Endothelial cell (in vitro differentiated cells): ENCODE measurements around the gene RCOR1. TPM values are rescaled to one million over a fixed set of nuclear protein-coding genes. Genes with fewer than 3 reads are reported as not detected.

ENCODE experiments used
- DNase-seq: peaks from one replicate; pipeline ENCODE4 v3.0.0; 2021; ENCODE audit warnings: low spot score
- H3K27ac Mint-ChIP-seq: one replicate; pipeline ENCODE4 v1.8.0; 2021; ENCODE audit warnings: mixed read lengths, inconsistent platforms; ENCODE audit not compliant: unreplicated experiment
- H3K27me3 Mint-ChIP-seq: one replicate; pipeline ENCODE4 v1.8.0; 2021; ENCODE audit warnings: mild to moderate bottlenecking, moderate library complexity, mixed read lengths, inconsistent platforms; ENCODE audit not compliant: unreplicated experiment
- H3K36me3 Mint-ChIP-seq: one replicate; pipeline ENCODE4 v1.8.0; 2021; ENCODE audit warnings: mild to moderate bottlenecking, low read depth, mixed read lengths, inconsistent platforms; ENCODE audit not compliant: unreplicated experiment
- H3K4me1 Mint-ChIP-seq: one replicate; pipeline ENCODE4 v1.8.0; 2021; ENCODE audit warnings: mild to moderate bottlenecking, mixed read lengths, inconsistent platforms; ENCODE audit not compliant: unreplicated experiment
- H3K4me3 Mint-ChIP-seq: one replicate; pipeline ENCODE4 v1.8.0; 2021; ENCODE audit warnings: mild to moderate bottlenecking, mixed read lengths, inconsistent platforms; ENCODE audit not compliant: unreplicated experiment
- H3K9me3 Mint-ChIP-seq: one replicate; pipeline ENCODE4 v1.8.0; 2021; ENCODE audit warnings: mixed read lengths, inconsistent platforms; ENCODE audit not compliant: unreplicated experiment
- CTCF ChIP-seq: fragments of 200-600 bp; sonication (generic); IDR thresholded peaks from one replicate; pipeline ENCODE4 v1.5.0; 2021; ENCODE audit warnings: antibody characterized with exemption; ENCODE audit not compliant: unreplicated experiment
- total RNA-seq: library from RNA; stranded (reverse); fragmentation: NEBNext Ultra II Directional; extraction: Animal tissue kit (Norgen Biotek cat#: 25700); gene quantifications from one replicate; pipeline ENCODE4 v1.2.1, GENCODE V29; 2021; ENCODE audit not compliant: unreplicated experiment

RCOR1 gene
- total RNA-seq, 1 donor from 2014 or later = 51.6 TPM

- H3K27me3 Mint-ChIP-seq = peaks cover 9% of the 10 kb centered on the region
- no peaks in the 10 kb centered on the region for H3K9me3 Mint-ChIP-seq
- H3K4me3 Mint-ChIP-seq = no peak overlapping the region
- DNase-seq = no peak
- H3K4me1 Mint-ChIP-seq = peaks cover 17% of the 10 kb centered on the region
- no peaks in the 10 kb centered on the region for H3K36me3 Mint-ChIP-seq
- H3K27ac Mint-ChIP-seq = no peak overlapping the region
- TF ChIP-seq CTCF = no peak
Measured at GRCh38 chr14:102579696-102580549, 12.5 kb upstream of the RCOR1 start.

DNA sequence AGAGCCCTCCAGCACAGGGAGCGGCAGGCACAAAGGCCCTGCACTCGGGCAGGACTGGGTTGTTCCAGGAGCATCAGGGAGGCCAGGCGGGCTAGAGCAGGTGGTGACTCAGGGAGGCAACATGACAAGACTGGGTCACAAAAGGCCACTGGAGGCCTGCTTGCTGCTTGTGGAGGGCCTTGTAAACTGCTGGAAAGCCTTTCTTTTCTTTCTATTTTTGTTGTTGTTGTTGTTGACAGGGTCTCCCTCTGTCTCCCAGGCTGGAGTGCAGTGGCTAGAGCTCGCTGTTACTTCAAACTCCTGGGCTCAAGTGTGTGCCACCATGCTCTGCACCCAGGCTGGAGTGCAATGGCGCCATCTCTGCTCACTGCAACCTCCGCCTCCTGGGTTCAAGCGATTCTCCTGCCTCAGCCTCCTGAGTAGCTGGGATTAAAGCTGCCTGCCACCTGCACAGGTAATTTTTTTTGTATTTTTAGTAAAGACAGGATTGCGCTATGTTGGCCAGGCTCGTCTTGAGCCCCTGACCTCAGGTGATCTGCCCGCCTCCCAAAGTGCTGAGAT lies 11.8 kb upstream of the RCOR1 start:
- H3K4me3 Mint-ChIP-seq = no peak overlapping the region
- H3K27ac Mint-ChIP-seq = no peak overlapping the region
- H3K27me3 Mint-ChIP-seq = peaks cover 5% of the 10 kb centered on the region
- DNase-seq = no peak
- H3K4me1 Mint-ChIP-seq = peaks cover 23% of the 10 kb centered on the region
- no peak for TF ChIP-seq CTCF
- H3K9me3 Mint-ChIP-seq = no peaks in the 10 kb centered on the region
- no peaks in the 10 kb centered on the region for H3K36me3 Mint-ChIP-seq

GRCh38 chr14:102581193-102581592 lies 11.3 kb upstream of the RCOR1 start:
- DNase-seq = no peak
- Mint-ChIP-seq H3K4me1 (peaks cover 27% of the 10 kb centered on the region), H3K36me3 (no peaks in the 10 kb centered on the region), H3K27ac (no peak overlapping the region), H3K4me3 (no peak overlapping the region), H3K9me3 (no peaks in the 10 kb centered on the region), H3K27me3 (peaks cover 5% of the 10 kb centered on the region)
- TF ChIP-seq CTCF = no peak

- Mint-ChIP-seq H3K36me3 (no peaks in the 10 kb centered on the region), H3K4me3 (no peak overlapping the region), H3K27me3 (peaks cover 6% of the 10 kb centered on the region), H3K9me3 (no peaks in the 10 kb centered on the region), H3K4me1 (peaks cover 30% of the 10 kb centered on the region), H3K27ac (no peak overlapping the region)
- TF ChIP-seq CTCF = no peak
- DNase-seq = no peak
Measured at GRCh38 chr14:102583726-102584125, 8.7 kb upstream of the RCOR1 start.
